Neuronal stem cell (in vitro differentiated cells): ENCODE data around the gene PRPS1.
"Not testable (repeated sequence)": the region's sequence is repeated elsewhere in the genome, so short reads cannot be mapped to it uniquely, and the experiment has no call there.

Experiments
- DNase-seq: peaks from one replicate; pipeline ENCODE4 v3.0.0-alpha.2; 2013; ENCODE audit warnings: low spot score
- H2AFZ ChIP-seq: one replicate; pipeline ENCODE4 v1.6.1; 2013; ENCODE audit warnings: mild to moderate bottlenecking, low read length, inconsistent platforms
- H2AK5ac ChIP-seq: 2 replicates; pipeline ENCODE4 v1.6.1; 2013; ENCODE audit warnings: low read depth, mild to moderate bottlenecking, inconsistent platforms, low read length, moderate library complexity, mixed read lengths
- H2BK120ac ChIP-seq: 2 replicates; pipeline ENCODE4 v1.6.1; 2013; ENCODE audit warnings: low read depth, mild to moderate bottlenecking, inconsistent platforms, low read length, moderate library complexity, mixed read lengths
- H2BK12ac ChIP-seq: one replicate; pipeline ENCODE4 v1.6.1; 2013; ENCODE audit warnings: low read length, inconsistent platforms
- H2BK15ac ChIP-seq: 2 replicates; pipeline ENCODE4 v1.6.1; 2013; ENCODE audit warnings: mild to moderate bottlenecking, low read length, inconsistent platforms, mixed read lengths
- H2BK5ac ChIP-seq: one replicate; pipeline ENCODE4 v1.6.1; 2013; ENCODE audit warnings: inconsistent platforms, mild to moderate bottlenecking, low read length, moderate library complexity
- H3K14ac ChIP-seq: one replicate; pipeline ENCODE4 v1.6.1; 2013; ENCODE audit warnings: low read length, inconsistent platforms
- H3K18ac ChIP-seq: 2 replicates; pipeline ENCODE4 v1.6.1; 2013; ENCODE audit warnings: low read length, inconsistent platforms
- H3K23ac ChIP-seq: 2 replicates; pipeline ENCODE4 v1.6.1; 2013; ENCODE audit warnings: low read depth, mild to moderate bottlenecking, mixed read lengths, low read length, inconsistent platforms; ENCODE audit not compliant: poor library complexity
- H3K27ac ChIP-seq: replicated peaks from 3 replicates; pipeline ENCODE4 v1.5.1; 2013; ENCODE audit warnings: low read length, inconsistent platforms
- H3K27me3 ChIP-seq, 3 experiments: 2 replicates each; pipeline ENCODE4 v1.6.1; 2013; ENCODE audit warnings: low read length in 3 of 3, mild to moderate bottlenecking in 2 of 3, inconsistent platforms in 1 of 3, low read depth in 1 of 3, mixed read lengths in 1 of 3, moderate library complexity in 1 of 3; ENCODE audit not compliant: control insufficient read depth in 3 of 3, insufficient read depth in 3 of 3
- H3K36me3 ChIP-seq, 2 donors: replicated peaks in 1 of 2; 2 replicates each; pipeline ENCODE4 v1.6.1; 2013; ENCODE audit warnings: low read length in 2 of 2; ENCODE audit not compliant: control insufficient read depth in 2 of 2, insufficient read depth in 2 of 2
- H3K4ac ChIP-seq: 2 replicates; pipeline ENCODE4 v1.6.1; 2013; ENCODE audit warnings: inconsistent platforms, mild to moderate bottlenecking, low read length, moderate library complexity
- H3K4me1 ChIP-seq, 2 donors: 1 replicate in 1 of 2; 2 replicates in 1 of 2; pipeline ENCODE4 v1.6.1; 2013; ENCODE audit warnings: low read length in 2 of 2, low read depth in 1 of 2; ENCODE audit not compliant: control insufficient read depth in 2 of 2, insufficient read depth in 1 of 2
- H3K4me2 ChIP-seq: one replicate; pipeline ENCODE4 v1.6.1; 2013; ENCODE audit warnings: mild to moderate bottlenecking, low read length, inconsistent platforms; ENCODE audit not compliant: insufficient read depth, poor library complexity, severe bottlenecking
- H3K4me3 ChIP-seq, 2 donors: 2 replicates each; pipeline ENCODE4 v1.5.1; 2013; ENCODE audit warnings: low read length in 2 of 2, mild to moderate bottlenecking in 2 of 2, inconsistent platforms in 1 of 2, moderate library complexity in 1 of 2
- H3K79me1 ChIP-seq: one replicate; pipeline ENCODE4 v1.6.1; 2013; ENCODE audit warnings: low read depth, mild to moderate bottlenecking, inconsistent platforms, low read length, moderate library complexity
- H3K9ac ChIP-seq: one replicate; pipeline ENCODE4 v1.6.1; 2013; ENCODE audit warnings: mild to moderate bottlenecking, low read depth, low read length, inconsistent platforms; ENCODE audit not compliant: poor library complexity
- H3K9me3 ChIP-seq, 2 donors: replicated peaks in 1 of 2; 2 replicates each; pipeline versions ENCODE3 to v1.6.1; 2013; ENCODE audit warnings: low read length in 2 of 2, mild to moderate bottlenecking in 2 of 2, inconsistent platforms in 1 of 2, low read depth in 1 of 2, mixed read lengths in 1 of 2, moderate library complexity in 1 of 2; ENCODE audit not compliant: control insufficient read depth in 2 of 2, insufficient read depth in 1 of 2
- H4K8ac ChIP-seq: one replicate; pipeline ENCODE4 v1.6.1; 2013; ENCODE audit warnings: low read depth, mild to moderate bottlenecking, inconsistent platforms, low read length, moderate library complexity
- H4K91ac ChIP-seq: one replicate; pipeline ENCODE4 v1.6.1; 2013; ENCODE audit warnings: low read length, low read depth, mild to moderate bottlenecking, inconsistent platforms; ENCODE audit not compliant: poor library complexity
- WGBS, 2 donors: extraction: QIAGEN DNeasy Blood & Tissue Kit; methylation state at CpG; one replicate each; pipeline ENCODE4 v1.1.7; 2013; ENCODE audit warnings: missing lambda C conversion rate in 2 of 2, mixed read lengths in 1 of 2; ENCODE audit not compliant: insufficient read length in 2 of 2, insufficient replicate concordance in 1 of 2; ENCODE audit errors: extremely low coverage in 2 of 2; 5-methylcytosine and 5-hydroxymethylcytosine counted together

Gene PRPS1

DNA sequence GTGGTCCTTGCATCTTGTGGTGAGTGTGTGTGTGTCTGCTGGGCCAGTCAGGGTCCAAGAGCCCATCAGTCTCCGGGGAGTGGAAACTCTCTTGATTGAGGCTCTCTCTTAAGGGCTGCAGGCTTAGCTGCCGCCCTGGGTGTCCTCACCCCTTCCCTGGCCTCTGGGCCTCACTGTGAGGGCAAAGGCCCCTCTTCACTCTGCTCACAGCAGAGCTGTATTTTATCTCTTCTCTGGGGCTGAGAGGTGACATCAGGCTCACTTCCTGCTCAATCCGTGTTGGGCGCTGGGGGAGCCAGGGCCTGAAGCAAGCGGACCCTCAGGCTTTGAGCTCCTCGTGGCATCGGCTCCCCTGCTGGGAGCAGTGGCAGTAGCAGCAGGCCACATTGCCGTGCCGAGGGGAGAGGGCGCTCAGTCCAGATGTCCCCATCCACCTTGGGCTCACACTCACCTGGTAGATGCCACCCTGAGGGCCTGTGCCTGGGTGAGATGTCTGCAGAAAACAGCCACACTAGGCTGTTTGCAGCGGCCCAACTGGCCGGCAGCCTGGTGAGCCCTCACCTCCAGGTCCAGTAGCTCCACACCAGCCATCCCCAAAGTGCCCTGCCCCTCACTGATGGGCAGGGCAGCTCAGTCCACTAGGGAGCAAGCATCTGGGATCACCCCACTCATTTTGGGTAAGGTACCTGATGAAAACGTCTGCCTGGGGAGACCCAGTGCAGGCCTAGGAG is 24.7 kb upstream of the PRPS1 start:
- H2BK5ac ChIP-seq = no peak overlapping the region
- no peak for DNase-seq
- no peak overlapping the region for H3K27ac ChIP-seq
- no peaks in the 10 kb centered on the region for H3K9me3 ChIP-seq
- H2BK15ac ChIP-seq = no peak overlapping the region
- H3K4me2 ChIP-seq = no peak overlapping the region
- H4K8ac ChIP-seq = no peak overlapping the region
- no peak overlapping the region for H2AK5ac ChIP-seq
- H3K4me3 ChIP-seq = no peak overlapping the region
- no peaks in the 10 kb centered on the region for H3K79me1 ChIP-seq
- H3K23ac ChIP-seq = no peak overlapping the region
- no peak overlapping the region for H2BK120ac ChIP-seq
- no CpG with 5 or more reads among the region's 13 CpGs for WGBS, 2 donors
- H3K9ac ChIP-seq = no peak overlapping the region
- H3K18ac ChIP-seq = no peak overlapping the region
- H3K14ac ChIP-seq = no peak overlapping the region
- H3K4ac ChIP-seq = no peak overlapping the region
- H2BK12ac ChIP-seq = no peak overlapping the region
- no peak overlapping the region for H2AFZ ChIP-seq
- no peaks in the 10 kb centered on the region for H3K27me3 ChIP-seq
- H4K91ac ChIP-seq = no peak overlapping the region
- H3K4me1 ChIP-seq = no peaks in the 10 kb centered on the region
- no peaks in the 10 kb centered on the region for H3K36me3 ChIP-seq

DNA sequence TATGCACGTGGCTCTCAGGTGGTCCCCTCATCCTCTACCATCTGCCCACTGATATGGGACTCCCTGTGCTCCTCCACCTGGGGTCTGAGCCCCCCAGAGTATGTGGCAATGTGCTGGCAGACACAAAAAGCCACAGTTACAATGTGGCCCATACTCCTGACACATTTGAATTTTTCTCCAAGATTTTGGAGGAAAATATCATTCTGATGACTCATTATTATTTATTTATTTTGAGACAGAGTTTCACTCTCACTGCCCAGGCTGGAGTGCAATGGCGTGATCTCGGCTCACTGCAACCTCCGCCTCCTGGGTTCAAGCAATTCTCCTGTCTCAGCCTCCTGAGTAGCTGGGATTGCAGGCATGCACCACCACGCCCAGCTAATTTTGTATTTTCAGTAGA is 19.2 kb upstream of the PRPS1 start:
- not testable (repeated sequence) for H4K8ac ChIP-seq, H2BK12ac ChIP-seq, H3K4me1 ChIP-seq, H3K23ac ChIP-seq, H3K18ac ChIP-seq, H3K79me1 ChIP-seq, H3K14ac ChIP-seq, H3K36me3 ChIP-seq, H3K4me2 ChIP-seq, H2BK15ac ChIP-seq, H3K9ac ChIP-seq, H2AK5ac ChIP-seq, H3K27ac ChIP-seq, H4K91ac ChIP-seq, H3K27me3 ChIP-seq, H2AFZ ChIP-seq, H3K9me3 ChIP-seq, H3K4me3 ChIP-seq, H3K4ac ChIP-seq, H2BK120ac ChIP-seq, H2BK5ac ChIP-seq, DNase-seq
- WGBS, 2 donors = no CpG with 5 or more reads among the region's 5 CpGs

DNA sequence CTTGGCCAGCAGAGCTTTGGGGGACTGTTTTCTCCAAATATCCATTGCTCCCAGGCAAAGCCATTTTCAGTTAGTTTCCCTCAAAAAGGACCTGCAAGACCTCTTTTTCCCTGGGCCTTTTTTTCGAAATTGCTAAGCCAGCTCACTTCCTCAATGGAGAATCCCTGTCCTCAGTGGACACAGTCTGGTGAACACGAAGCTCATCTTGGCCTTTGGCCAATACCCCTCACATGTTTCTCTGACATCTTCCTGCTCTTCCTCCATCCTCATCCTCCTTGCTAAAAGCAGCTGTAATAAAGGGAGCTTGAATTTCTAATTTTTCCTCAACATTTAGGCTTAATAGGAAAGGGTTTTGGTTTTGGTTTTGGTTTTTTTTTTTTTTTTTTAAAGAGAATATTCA is 17.6 kb upstream of the PRPS1 start:
- no peak overlapping the region for H2BK15ac ChIP-seq
- H2BK5ac ChIP-seq = no peak overlapping the region
- H2BK120ac ChIP-seq = no peak overlapping the region
- no peak overlapping the region for H3K4me2 ChIP-seq
- H2AFZ ChIP-seq = no peak overlapping the region
- H3K9ac ChIP-seq = no peak overlapping the region
- no peak overlapping the region for H3K4me3 ChIP-seq
- H2BK12ac ChIP-seq = no peak overlapping the region
- no peaks in the 10 kb centered on the region for H3K4me1 ChIP-seq
- H3K79me1 ChIP-seq = no peaks in the 10 kb centered on the region
- no peak overlapping the region for H3K18ac ChIP-seq
- H3K23ac ChIP-seq = no peak overlapping the region
- no peaks in the 10 kb centered on the region for H3K36me3 ChIP-seq
- no peak overlapping the region for H3K14ac ChIP-seq
- no peak overlapping the region for H3K4ac ChIP-seq
- H3K9me3 ChIP-seq = no peaks in the 10 kb centered on the region
- DNase-seq = no peak
- no peak overlapping the region for H3K27ac ChIP-seq
- no CpG with 5 or more reads among the region's 2 CpGs for WGBS, 2 donors
- H4K8ac ChIP-seq = no peak overlapping the region
- H2AK5ac ChIP-seq = no peak overlapping the region
- H3K27me3 ChIP-seq = no peaks in the 10 kb centered on the region
- no peak overlapping the region for H4K91ac ChIP-seq

DNA sequence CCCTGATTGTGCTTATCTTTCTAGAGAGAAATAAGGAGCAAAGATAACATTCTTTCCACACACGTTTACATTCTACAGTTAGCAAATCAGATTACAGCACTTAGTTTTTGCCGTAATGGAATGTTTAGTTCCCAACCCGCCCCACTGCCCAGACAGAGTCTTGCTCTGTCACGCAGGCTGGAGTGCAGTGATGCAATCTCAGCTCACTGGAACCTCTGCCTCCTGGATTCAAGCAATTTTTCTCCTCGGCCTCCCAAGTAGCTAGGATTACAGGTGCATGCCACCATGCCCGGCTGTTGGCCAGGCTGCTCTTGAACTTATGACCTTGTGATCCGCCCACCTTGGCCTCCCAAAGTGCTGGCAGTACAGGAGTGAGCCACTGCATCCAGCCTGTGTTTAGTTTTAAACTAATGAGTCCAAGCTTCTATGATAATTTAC is 8.4 kb upstream of the PRPS1 start:
- no peak overlapping the region for H2AK5ac ChIP-seq
- DNase-seq = no peak

More for the DNA sequence above, 8.4 kb upstream of the PRPS1 start:
- Histone ChIP-seq H3K4ac (no peak overlapping the region), H2BK120ac (no peak overlapping the region), H4K91ac (no peak overlapping the region), H3K9me3 (no peaks in the 10 kb centered on the region), H2AFZ (no peak overlapping the region), H3K4me3 (no peak overlapping the region), H3K4me1 (no peaks in the 10 kb centered on the region), H3K79me1 (no peaks in the 10 kb centered on the region), H3K27me3 (no peaks in the 10 kb centered on the region), H3K9ac (no peak overlapping the region), H2BK12ac (no peak overlapping the region), H3K18ac (no peak overlapping the region), H3K4me2 (no peak overlapping the region), H3K36me3 (no peaks in the 10 kb centered on the region), H3K27ac (no peak overlapping the region), H3K14ac (no peak overlapping the region), H2BK5ac (no peak overlapping the region), H4K8ac (no peak overlapping the region), H3K23ac (no peak overlapping the region), H2BK15ac (no peak overlapping the region)
- WGBS, 2 donors = no CpG with 5 or more reads among the region's 7 CpGs
